H9 (cell line): ENCODE data around the gene PROKR1. TPM values are rescaled to one million over a fixed set of nuclear protein-coding genes. Genes with fewer than 3 reads are reported as not detected.
A peak's percentile ranks its signal among the peaks of the same experiment; 100 is the strongest.

Experiments
- DNase-seq: peaks from one replicate; pipeline ENCODE4 v3.0.0-alpha.2; 2017
- H2AFZ ChIP-seq: one replicate; pipeline ENCODE4 v1.6.1; 2013; ENCODE audit warnings: mild to moderate bottlenecking, low read length, control low read depth, moderate library complexity
- H2AK5ac ChIP-seq: 2 replicates; pipeline ENCODE4 v1.6.1; 2013; ENCODE audit warnings: low read length, control low read depth, mixed read lengths; ENCODE audit not compliant: insufficient read length
- H2BK120ac ChIP-seq: one replicate; pipeline ENCODE4 v1.6.1; 2013; ENCODE audit warnings: low read depth, mild to moderate bottlenecking, low read length, control low read depth, inconsistent platforms; ENCODE audit not compliant: poor library complexity, severe bottlenecking
- H2BK12ac ChIP-seq: 2 replicates; pipeline ENCODE4 v1.6.1; 2013; ENCODE audit warnings: low read length, control low read depth, mixed read lengths, low read depth; ENCODE audit not compliant: insufficient read length
- H2BK15ac ChIP-seq: 2 replicates; pipeline ENCODE4 v1.6.1; 2013; ENCODE audit warnings: low read depth, low read length, control low read depth
- H2BK20ac ChIP-seq: one replicate; pipeline ENCODE4 v1.6.1; 2013; ENCODE audit warnings: low read depth, mild to moderate bottlenecking, low read length, control low read depth, inconsistent platforms; ENCODE audit not compliant: poor library complexity, severe bottlenecking
- H2BK5ac ChIP-seq: 2 replicates; pipeline ENCODE4 v1.6.1; 2013; ENCODE audit warnings: low read length, control low read depth, mixed read lengths; ENCODE audit not compliant: insufficient read length
- H3K14ac ChIP-seq: 2 replicates; pipeline ENCODE4 v1.6.1; 2013; ENCODE audit warnings: low read length, control low read depth; ENCODE audit not compliant: insufficient read depth
- H3K18ac ChIP-seq: 2 replicates; pipeline ENCODE4 v1.6.1; 2013; ENCODE audit warnings: low read depth, mild to moderate bottlenecking, mixed read lengths, low read length, control low read depth; ENCODE audit not compliant: insufficient read length
- H3K23ac ChIP-seq: 2 replicates; pipeline ENCODE4 v1.6.1; 2013; ENCODE audit warnings: low read length, control low read depth, mixed read lengths, low read depth; ENCODE audit not compliant: insufficient read length
- H3K23me2 ChIP-seq: 2 replicates; pipeline ENCODE4 v1.6.1; 2013; ENCODE audit warnings: low read depth, mild to moderate bottlenecking, mixed read lengths, low read length, control low read depth; ENCODE audit not compliant: insufficient read length, poor library complexity, severe bottlenecking
- H3K27ac ChIP-seq: 2 replicates; pipeline ENCODE4 v1.5.1; 2013; ENCODE audit warnings: low read length, control low read depth, mixed read lengths, low read depth; ENCODE audit not compliant: insufficient read length
- H3K27me3 ChIP-seq: 2 replicates; pipeline ENCODE4 v1.6.1; 2013; ENCODE audit warnings: low read length, control low read depth, inconsistent platforms; ENCODE audit not compliant: insufficient read depth
- H3K4ac ChIP-seq: 2 replicates; pipeline ENCODE4 v1.6.1; 2013; ENCODE audit warnings: low read depth, mild to moderate bottlenecking, control low read depth, inconsistent platforms, low read length, moderate library complexity
- H3K4me1 ChIP-seq: 2 replicates; pipeline ENCODE4 v1.6.1; 2013; ENCODE audit warnings: low read length, control low read depth, inconsistent platforms; ENCODE audit not compliant: insufficient read depth
- H3K4me2 ChIP-seq: 2 replicates; pipeline ENCODE4 v1.6.1; 2013; ENCODE audit warnings: low read length, control low read depth, mixed read lengths; ENCODE audit not compliant: insufficient read length, insufficient read depth
- H3K56ac ChIP-seq: 2 replicates; pipeline ENCODE4 v1.6.1; 2013; ENCODE audit warnings: low read depth, mild to moderate bottlenecking, mixed read lengths, low read length, control low read depth; ENCODE audit not compliant: insufficient read length
- H3K79me1 ChIP-seq: 2 replicates; pipeline ENCODE4 v1.6.1; 2013; ENCODE audit warnings: low read depth, mild to moderate bottlenecking, moderate library complexity, low read length, control low read depth, inconsistent platforms; ENCODE audit not compliant: insufficient read depth, poor library complexity, severe bottlenecking
- H3K79me2 ChIP-seq: 2 replicates; pipeline ENCODE4 v1.6.1; 2013; ENCODE audit warnings: low read length, control low read depth, inconsistent platforms; ENCODE audit not compliant: insufficient read depth
- H3K9ac ChIP-seq: 2 replicates; pipeline ENCODE4 v1.6.1; 2013; ENCODE audit warnings: low read length, control low read depth, mixed read lengths; ENCODE audit not compliant: insufficient read length; ENCODE audit errors: extremely low read depth
- H3K9me3 ChIP-seq: one replicate; pipeline ENCODE4 v1.6.1; 2013; ENCODE audit warnings: low read depth, low read length, inconsistent platforms; ENCODE audit not compliant: control insufficient read depth
- H3T11ph ChIP-seq: one replicate; pipeline ENCODE4 v1.6.1; 2013; ENCODE audit warnings: mild to moderate bottlenecking, low read length, control low read depth, inconsistent platforms
- H4K20me1 ChIP-seq: one replicate; pipeline ENCODE4 v1.6.1; 2013; ENCODE audit not compliant: control insufficient read depth, insufficient read length, insufficient read depth
- H4K5ac ChIP-seq: 2 replicates; pipeline ENCODE4 v1.6.1; 2013; ENCODE audit warnings: low read depth, mild to moderate bottlenecking, mixed read lengths, low read length, control low read depth; ENCODE audit not compliant: insufficient read length
- H4K8ac ChIP-seq: replicated peaks from 2 replicates; pipeline ENCODE4 v1.6.1; 2013; ENCODE audit warnings: low read length, control low read depth, mixed read lengths, low read depth; ENCODE audit not compliant: insufficient read length
- H4K91ac ChIP-seq: 2 replicates; pipeline ENCODE4 v1.6.1; 2013; ENCODE audit warnings: low read depth, mild to moderate bottlenecking, moderate library complexity, mixed read lengths, low read length, control low read depth; ENCODE audit not compliant: insufficient read length
- H3K27ac Mint-ChIP-seq, 3 experiments: 2 replicates in 2 of 3; 3 replicates in 1 of 3; pipeline ENCODE4 v1.8.0; 2020 to 2021; ENCODE audit warnings: mixed read lengths in 3 of 3, mild to moderate bottlenecking in 1 of 3, moderate library complexity in 1 of 3
- H3K27me3 Mint-ChIP-seq: 2 replicates; pipeline ENCODE4 v1.8.0; 2021; ENCODE audit warnings: low read depth, mild to moderate bottlenecking, moderate library complexity, mixed read lengths
- H3K36me3 Mint-ChIP-seq, 3 experiments: 2 replicates in 2 of 3; 3 replicates in 1 of 3; pipeline ENCODE4 v1.8.0; 2020 to 2021; ENCODE audit warnings: low read depth in 3 of 3, mixed read lengths in 3 of 3; ENCODE audit not compliant: insufficient read depth in 1 of 3
- H3K4me1 Mint-ChIP-seq, 2 experiments: 2 replicates each; pipeline ENCODE4 v1.8.0; 2020; ENCODE audit warnings: mixed read lengths in 2 of 2
- H3K4me3 Mint-ChIP-seq, 2 experiments: 2 replicates in 1 of 2; 3 replicates in 1 of 2; pipeline ENCODE4 v1.8.0; 2020 to 2021; ENCODE audit warnings: mild to moderate bottlenecking in 2 of 2, mixed read lengths in 2 of 2, moderate library complexity in 1 of 2
- H3K9me3 Mint-ChIP-seq, 2 experiments: 2 replicates in 1 of 2; 3 replicates in 1 of 2; pipeline ENCODE4 v1.8.0; 2020; ENCODE audit warnings: mild to moderate bottlenecking in 2 of 2, mixed read lengths in 2 of 2, moderate library complexity in 1 of 2
- WGBS: extraction: QIAGEN DNeasy Blood & Tissue Kit; methylation state at CpG from one replicate; pipeline ENCODE4 v1.1.7; 2013; ENCODE audit warnings: missing lambda C conversion rate, low lambda C conversion rate, mixed read lengths; ENCODE audit not compliant: insufficient read length; ENCODE audit errors: extremely low coverage; 5-methylcytosine and 5-hydroxymethylcytosine counted together
- total RNA-seq: library from RNA; stranded (reverse); gene quantifications from 2 replicates; pipeline ENCODE4 v1.2.1, GENCODE V29; 2021
- TF ChIP-seq, protein P1 (sequence below): fragments of 200-600 bp; sonication (generic); conservative IDR thresholded peaks from 3 replicates; pipeline ENCODE4 v1.8.0; 2021; ENCODE audit warnings: antibody characterized with exemption, mild to moderate bottlenecking

Gene PROKR1
- total RNA-seq, 1 experiment from 2014 or later = 1.5 TPM

DNA sequence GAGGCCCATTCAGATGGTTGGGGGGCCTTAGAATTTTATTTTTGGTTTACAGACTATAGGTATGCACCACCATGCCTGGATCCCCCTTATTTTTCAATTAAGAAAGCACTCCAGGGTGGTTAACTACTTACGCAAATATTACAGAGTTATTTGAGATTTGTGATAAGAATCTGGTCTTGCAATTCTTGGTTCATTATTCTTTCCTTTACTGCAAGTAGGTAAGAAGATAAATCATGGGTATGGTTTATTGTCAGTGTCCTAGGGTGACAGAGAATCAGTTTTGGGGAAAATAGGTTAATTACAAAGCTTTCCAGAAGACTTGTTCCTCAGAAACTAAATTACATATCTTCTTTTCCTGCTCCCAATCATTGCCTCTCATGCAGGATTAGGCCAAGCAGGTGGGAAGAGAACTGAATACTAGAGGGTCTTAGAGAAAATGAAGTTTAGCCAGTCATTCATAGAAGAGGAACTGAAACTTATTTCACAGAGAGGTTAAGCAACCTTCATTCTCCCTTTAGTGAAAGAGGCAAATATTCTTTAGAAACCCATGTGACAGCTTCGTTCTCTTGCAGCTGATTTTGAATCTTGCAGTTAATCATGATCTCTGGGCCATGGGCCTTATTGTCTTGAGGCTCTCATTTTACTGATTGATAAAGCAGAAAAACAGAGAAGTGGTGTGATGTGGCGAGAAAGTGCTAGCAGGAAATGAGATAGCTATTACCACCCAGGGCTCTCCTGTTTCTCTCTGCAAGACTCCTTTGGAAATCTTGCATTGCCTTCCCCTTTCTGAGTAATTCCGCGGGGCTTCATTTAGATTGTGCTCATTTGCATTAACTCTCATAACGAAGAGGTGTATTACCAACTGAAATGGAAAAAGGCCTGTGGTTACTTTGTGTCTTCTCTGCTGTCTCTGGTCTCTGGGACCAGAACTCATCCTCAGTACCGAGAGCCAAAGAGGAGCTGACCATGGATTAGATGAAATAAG lies 46.5 kb downstream of the PROKR1 start:
- no peak overlapping the region for H3K23ac ChIP-seq
- no peak overlapping the region for H2AK5ac ChIP-seq
- no CpG with 5 or more reads among the region's 7 CpGs for WGBS
- H2BK12ac ChIP-seq = no peak overlapping the region
- no peaks in the 10 kb centered on the region for H4K20me1 ChIP-seq
- H3K18ac ChIP-seq = no peak overlapping the region
- no peak overlapping the region for H2BK20ac ChIP-seq
- Mint-ChIP-seq H3K4me3 (0 out of 5 replicates have a peak overlapping the region, but pooled peaks of 1 of the 2 experiments have one; percentile 3), H3K27me3 (no peaks in the 10 kb centered on the region), H3K9me3 (peaks cover 2 to 3% of the 10 kb centered on the region in 2 experiments; a peak in 3 of 5 replicates), H3K27ac (peak overlapping the region; percentile 31 to 50 (median 44); a peak in 4 of 7 replicates), H3K36me3 (peaks cover 9 to 19% (median 13%) of the 10 kb centered on the region in 3 experiments; a peak in 6 of 7 replicates), H3K4me1 (peaks cover 34 to 35% of the 10 kb centered on the region in 2 experiments)
- H3K4me1 ChIP-seq = 0 out of 2 replicates have a peak, but pooled peaks cover 7% of the 10 kb centered on the region
- no peaks in the 10 kb centered on the region for H3K79me2 ChIP-seq
- no peaks in the 10 kb centered on the region for H3K79me1 ChIP-seq
- no peak overlapping the region for H4K91ac ChIP-seq
- H3T11ph ChIP-seq = no peak overlapping the region
- H2BK5ac ChIP-seq = no peak overlapping the region
- H2BK15ac ChIP-seq = no peak overlapping the region
- no peaks in the 10 kb centered on the region for H3K27me3 ChIP-seq
- H3K9ac ChIP-seq = no peak overlapping the region
- no peak overlapping the region for H3K4ac ChIP-seq
- H2AFZ ChIP-seq = no peak overlapping the region
- peak overlapping the region; percentile 1 for H3K27ac ChIP-seq
- no peak overlapping the region for H4K8ac ChIP-seq
- H2BK120ac ChIP-seq = no peak overlapping the region
- H3K56ac ChIP-seq = no peak overlapping the region
- H3K23me2 ChIP-seq = no peaks in the 10 kb centered on the region
- no peaks in the 10 kb centered on the region for H3K9me3 ChIP-seq
- TF ChIP-seq, protein P1, sequence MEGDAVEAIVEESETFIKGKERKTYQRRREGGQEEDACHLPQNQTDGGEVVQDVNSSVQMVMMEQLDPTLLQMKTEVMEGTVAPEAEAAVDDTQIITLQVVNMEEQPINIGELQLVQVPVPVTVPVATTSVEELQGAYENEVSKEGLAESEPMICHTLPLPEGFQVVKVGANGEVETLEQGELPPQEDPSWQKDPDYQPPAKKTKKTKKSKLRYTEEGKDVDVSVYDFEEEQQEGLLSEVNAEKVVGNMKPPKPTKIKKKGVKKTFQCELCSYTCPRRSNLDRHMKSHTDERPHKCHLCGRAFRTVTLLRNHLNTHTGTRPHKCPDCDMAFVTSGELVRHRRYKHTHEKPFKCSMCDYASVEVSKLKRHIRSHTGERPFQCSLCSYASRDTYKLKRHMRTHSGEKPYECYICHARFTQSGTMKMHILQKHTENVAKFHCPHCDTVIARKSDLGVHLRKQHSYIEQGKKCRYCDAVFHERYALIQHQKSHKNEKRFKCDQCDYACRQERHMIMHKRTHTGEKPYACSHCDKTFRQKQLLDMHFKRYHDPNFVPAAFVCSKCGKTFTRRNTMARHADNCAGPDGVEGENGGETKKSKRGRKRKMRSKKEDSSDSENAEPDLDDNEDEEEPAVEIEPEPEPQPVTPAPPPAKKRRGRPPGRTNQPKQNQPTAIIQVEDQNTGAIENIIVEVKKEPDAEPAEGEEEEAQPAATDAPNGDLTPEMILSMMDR = no peak
- DNase-seq = no peak
- no peak overlapping the region for H3K4me2 ChIP-seq
- H3K14ac ChIP-seq = no peak overlapping the region
- H4K5ac ChIP-seq = no peak overlapping the region
